GM18870 (cell line): ENCODE measurements around the gene PROX1.

Source experiments
- ATAC-seq: cut with Tn5 transposase; IDR thresholded peaks from one replicate; pipeline ENCODE4 v1.9.1; 2021; ENCODE audit warnings: moderate library complexity; ENCODE audit not compliant: unreplicated experiment

The PROX1 gene

GRCh38 chr1:213997038-213997771 is 9.4 kb downstream of the PROX1 start:
- no peak for ATAC-seq

GRCh38 chr1:213997772-213998107 is 10.0 kb downstream of the PROX1 start:
- ATAC-seq, result no peak

DNA sequence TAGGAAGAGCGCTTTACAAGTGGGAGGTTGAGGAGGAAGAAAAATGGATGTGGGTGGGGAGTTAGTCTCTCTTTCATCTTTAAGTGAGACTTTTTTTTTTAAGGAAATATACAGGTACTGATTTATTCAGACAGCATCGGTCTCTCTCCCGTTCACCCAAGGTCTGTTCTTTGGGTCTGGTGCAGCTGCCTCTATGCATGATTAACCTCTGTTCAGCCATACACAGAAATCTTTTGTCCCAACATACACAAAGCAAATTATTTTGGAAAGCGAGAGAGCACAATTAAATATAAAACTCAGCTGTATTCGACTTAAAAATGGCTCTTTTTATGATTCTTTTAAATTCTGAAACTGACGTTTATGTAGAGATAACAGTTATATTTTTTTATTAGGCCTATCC is 11.0 kb downstream of the PROX1 start:
- ATAC-seq, result no peak

DNA sequence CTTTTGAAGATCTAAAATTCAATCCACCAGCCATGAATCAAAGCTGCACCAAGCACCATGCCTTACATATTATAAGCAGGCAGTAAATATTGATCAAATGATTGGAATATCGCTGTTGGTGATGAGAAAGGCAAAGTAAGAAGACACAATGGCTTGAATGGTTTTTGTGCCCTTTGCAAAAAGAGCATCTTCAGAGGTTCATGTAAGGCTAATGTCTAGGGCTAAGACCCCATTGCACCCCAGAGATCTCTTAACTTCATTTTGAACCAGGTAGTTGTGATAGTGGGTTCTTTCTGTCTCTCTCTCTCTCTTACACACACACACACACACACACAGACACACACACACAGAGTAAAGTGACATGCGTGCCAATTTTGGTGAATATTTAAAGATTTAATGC is 12.0 kb downstream of the PROX1 start:
- no peak for ATAC-seq

GRCh38 chr1:214002060-214002459 is 14.3 kb downstream of the PROX1 start:
- ATAC-seq, result no peak

DNA sequence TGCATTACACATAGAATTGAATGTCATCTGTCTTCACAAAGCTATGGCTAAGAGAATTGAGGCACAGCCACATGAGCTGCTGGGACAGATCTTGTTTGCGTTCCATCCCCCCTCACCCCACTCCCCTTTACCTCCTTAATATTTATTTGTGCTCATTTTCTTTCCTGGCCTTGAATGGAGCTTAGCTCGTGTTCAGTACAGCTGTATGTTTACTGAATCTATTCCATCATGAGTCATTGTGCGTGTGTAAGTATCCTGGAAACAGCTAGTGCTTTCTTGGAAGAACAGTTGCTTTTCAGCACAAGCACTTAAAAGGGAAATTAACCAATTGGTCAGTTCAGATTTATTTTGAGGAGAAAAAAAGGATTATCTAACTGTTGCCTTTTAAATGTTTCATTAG is 14.7 kb downstream of the PROX1 start:
- no peak for ATAC-seq

- no peak for ATAC-seq
These were observed 15.5 kb downstream of the PROX1 start for GRCh38 chr1:214003233-214003632.

DNA sequence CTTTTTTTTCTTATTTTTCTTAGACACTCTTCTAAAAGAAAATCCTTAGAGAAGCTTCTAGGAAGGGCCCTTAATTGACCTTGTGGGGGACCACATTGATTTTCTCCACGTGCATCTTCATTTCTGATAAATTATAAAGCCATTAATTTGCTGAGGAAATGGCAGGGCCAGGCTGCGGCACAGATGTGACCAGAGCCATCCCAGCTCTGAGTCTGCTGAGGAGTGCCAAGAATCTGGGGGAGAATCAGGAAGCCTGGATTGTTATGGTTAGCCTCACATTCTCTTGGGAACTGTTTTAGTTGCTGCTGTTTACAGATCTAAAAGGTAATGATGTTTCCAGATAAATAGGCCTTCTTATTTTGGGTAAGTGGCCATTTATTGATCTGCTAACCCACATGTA is 16.2 kb downstream of the PROX1 start:
- ATAC-seq, result no peak

- no peak for ATAC-seq
These were observed 17.0 kb downstream of the PROX1 start for GRCh38 chr1:214004795-214005194.

- ATAC-seq, result no peak
These were observed 17.9 kb downstream of the PROX1 start for GRCh38 chr1:214005708-214006107.

DNA sequence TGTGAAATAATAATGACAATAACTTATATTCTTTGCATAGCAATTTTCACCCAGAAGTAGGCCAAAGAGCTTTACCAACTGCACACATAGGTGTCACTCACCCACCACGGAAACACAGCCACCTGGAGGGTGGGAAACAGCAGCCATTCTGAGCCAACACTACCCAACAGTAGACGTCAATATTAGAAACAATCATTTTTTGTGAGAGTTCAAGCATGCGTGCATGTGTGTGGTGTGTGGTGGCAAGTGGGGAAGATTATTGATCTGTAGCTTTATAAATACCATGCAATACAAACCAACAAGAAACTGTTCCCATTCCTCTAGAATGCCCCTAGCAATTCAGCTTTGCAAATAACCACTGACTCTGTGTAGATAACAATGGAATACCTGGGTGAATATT is 19.1 kb downstream of the PROX1 start:
- ATAC-seq, result no peak

DNA sequence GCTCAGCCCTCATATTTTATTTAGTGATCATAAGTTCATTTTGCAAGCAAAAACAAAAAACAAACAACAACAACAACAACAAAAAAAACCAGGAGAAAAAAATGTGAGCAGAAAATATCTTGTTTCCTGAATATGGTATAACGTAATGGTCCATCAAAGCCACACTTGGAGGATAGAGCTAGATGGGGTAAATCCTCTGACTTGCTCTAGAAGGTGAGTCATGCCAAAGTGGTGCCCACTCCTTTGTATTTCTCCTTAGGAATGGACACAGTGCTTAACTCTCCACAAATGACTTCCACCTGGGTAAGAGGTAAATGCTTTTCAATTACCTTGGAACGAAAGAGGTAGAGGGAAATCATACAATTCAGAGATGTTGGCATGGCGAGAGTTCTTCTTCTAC is 20.6 kb downstream of the PROX1 start:
- no peak for ATAC-seq

DNA sequence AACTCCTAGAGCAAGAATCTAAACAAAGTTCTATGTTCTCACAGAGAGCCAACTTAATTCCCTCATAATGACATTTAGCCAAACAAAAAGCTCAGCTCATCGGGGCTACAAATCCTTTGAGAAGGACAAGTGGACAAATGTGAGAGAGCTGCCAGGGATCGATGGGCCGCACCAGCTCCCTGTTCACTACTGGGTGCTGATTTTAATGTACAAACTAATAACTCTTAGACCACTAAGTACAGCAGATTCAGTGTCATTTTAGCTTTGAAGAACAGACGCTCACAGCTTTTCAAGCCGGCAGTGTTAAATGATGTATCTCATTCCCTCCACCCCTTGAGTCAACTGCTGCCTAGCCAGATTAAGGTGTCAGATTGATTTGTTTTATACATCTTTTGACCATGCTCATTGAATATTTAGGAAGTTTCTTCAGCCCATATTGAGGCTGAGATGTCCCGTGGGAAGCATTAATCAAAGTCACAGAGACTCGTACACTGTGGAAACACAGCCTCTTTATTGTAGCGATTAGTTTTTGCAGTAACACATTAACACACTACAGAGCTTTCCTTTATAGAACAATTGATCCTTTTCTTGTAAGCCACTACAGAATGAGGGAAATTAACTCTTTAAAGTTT is 21.1 kb downstream of the PROX1 start:
- ATAC-seq, result no peak

GRCh38 chr1:214009423-214010196 is 21.8 kb downstream of the PROX1 start:
- ATAC-seq, result no peak

GRCh38 chr1:214010197-214010573 is 22.4 kb downstream of the PROX1 start:
- no peak for ATAC-seq

- no peak for ATAC-seq
These were observed 22.9 kb downstream of the PROX1 start for GRCh38 chr1:214010717-214011116.

DNA sequence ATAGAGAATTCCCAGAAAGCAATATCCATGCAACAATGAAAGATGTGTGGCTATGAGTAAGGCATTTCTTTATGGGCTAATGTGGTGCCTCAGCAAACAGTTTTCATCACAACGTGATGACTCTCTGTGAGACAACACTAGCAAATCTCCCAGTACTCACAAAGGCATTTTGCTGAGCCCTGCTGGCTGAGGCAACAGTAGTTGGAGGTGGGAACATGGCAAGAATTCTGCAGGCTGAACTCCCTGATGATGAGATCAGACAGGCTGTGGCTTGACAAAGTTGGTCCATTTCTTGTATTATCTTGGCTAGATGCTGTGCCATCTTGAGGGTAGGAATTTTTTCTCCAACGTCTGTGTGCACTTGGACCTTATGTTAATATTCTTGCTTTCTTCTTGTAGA is 24.6 kb downstream of the PROX1 start:
- no peak for ATAC-seq

DNA sequence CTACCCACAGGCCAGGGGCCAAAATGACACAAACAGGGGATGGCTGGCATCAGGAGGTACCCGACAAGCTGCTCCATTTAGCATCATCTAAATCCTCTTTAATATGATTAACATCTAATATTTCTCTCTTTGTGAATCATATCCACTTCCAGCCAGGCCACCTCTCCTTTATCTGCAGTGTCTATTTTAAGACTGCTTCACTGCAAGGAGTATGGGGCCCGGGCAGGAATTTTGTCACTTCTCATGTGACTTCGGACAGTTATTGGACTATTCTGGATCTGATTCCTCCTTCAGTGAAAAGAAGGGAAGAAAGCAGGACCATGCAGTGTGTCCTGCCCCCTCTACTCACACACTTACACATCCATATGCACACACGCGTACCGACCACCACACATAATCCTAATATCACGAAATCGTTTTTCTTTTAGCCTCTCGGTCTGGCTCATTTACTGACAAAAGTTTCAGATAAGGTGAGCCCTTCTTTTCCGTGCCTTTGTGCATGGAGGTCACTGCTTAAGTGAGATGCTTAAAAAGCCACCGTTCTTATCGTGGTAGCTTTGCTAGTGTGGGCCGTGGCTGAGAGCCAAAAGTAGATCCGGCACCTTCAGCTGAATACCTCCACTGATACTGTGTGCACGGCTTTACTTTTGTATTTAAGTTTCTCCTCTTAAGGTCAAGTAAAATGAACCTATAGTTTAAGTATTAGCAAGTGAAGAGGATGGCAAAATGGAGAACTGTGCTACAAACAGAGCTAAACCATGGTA is 26.0 kb downstream of the PROX1 start:
- no peak for ATAC-seq

GRCh38 chr1:214014730-214015129 is 27.0 kb downstream of the PROX1 start:
- no peak for ATAC-seq

- no peak for ATAC-seq
These were observed 29.6 kb downstream of the PROX1 start for GRCh38 chr1:214017191-214017982.
